ENCODE measurements around the gene ZNF385D. TPM values are rescaled to one million over a fixed set of nuclear protein-coding genes. Genes with fewer than 3 reads are reported as not detected.

Gene ZNF385D
- polyA plus RNA-seq, 4 donors: under 0.01 to 0.87 (median 0.58) TPM; not detected in 1

DNA sequence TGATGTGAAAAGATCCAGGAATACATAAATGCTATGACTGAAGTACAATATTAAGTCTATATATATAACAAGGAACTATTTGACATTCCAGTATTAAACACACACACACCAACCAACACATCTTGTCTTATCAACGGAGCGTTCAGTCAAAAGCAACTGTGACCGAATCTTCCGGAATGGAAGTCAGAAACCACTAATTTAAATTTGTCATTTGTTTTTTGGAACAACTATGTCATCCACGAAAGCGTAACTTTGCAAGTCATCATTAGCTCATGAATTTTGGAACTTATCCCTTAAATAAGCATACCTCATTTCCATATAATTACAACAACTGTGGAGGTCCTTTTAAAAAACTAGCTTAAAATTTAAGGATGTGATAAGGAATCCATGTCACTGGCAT is 5.0 kb downstream of the ZNF385D start:
- 80 to 88% (median 82%) methylated on average over 6 of the region's 6 CpGs for WGBS, 3 donors
- no peak for FAIRE-seq

DNA sequence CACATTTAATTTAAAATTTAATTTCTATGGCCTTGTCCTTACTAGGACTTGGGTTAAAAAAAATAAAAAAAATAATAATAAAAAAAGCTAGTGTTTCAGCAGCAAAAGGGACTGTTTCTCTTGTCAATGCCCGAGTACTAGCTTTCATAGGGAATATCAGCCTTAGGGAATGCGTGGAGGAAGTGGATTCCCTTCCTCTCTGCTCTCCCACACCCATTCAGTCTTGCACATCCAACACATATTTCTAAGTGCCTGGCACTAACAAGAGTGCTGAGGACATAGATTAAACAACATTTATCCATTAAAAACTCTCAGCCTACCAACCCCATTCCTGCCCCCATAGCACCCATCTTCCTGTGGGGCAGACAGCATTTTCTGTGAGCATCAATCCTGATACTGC is 6.2 kb downstream of the ZNF385D start:
- WGBS, 3 donors: 50 to 74% (median 73%) methylated on average over 2 of the region's 2 CpGs
- no peak overlapping the region for H3K27ac ChIP-seq (ENCODE audit: low read depth in 1 of 3, low read length in 2 of 3)
- no peak for DNase-seq
- H3K27me3 ChIP-seq (ENCODE audit: control insufficient read depth in 3 of 3, insufficient read depth in 3 of 3, low read length in 3 of 3): no peaks in the 10 kb centered on the region
- H3K4me3 ChIP-seq (ENCODE audit: low read depth in 1 of 3, low read length in 3 of 3): no peak overlapping the region
- peaks cover 0 to 4% of the 10 kb centered on the region in 2 donors for H3K9me3 ChIP-seq (ENCODE audit: control insufficient read depth in 2 of 2, insufficient read depth in 1 of 2, low read depth in 1 of 2, low read length in 1 of 2)
- FAIRE-seq: no peak
- no peaks in the 10 kb centered on the region for H3K4me1 ChIP-seq (ENCODE audit: control insufficient read depth in 3 of 3, insufficient read depth in 2 of 3, low read depth in 1 of 3, low read length in 2 of 3)
- H3K36me3 ChIP-seq (ENCODE audit: control insufficient read depth in 3 of 3, insufficient read depth in 2 of 3, low read depth in 1 of 3, low read length in 3 of 3): no peaks in the 10 kb centered on the region

More for the DNA sequence above, 5.0 kb downstream of the ZNF385D start:
- no peak for DNase-seq
- Histone ChIP-seq H3K27me3 (ENCODE audit: control insufficient read depth in 3 of 3, insufficient read depth in 3 of 3, low read length in 3 of 3) (peaks cover 0 to 7% (median 0%) of the 10 kb centered on the region in 3 donors), H3K9me3 (ENCODE audit: control insufficient read depth in 2 of 2, insufficient read depth in 1 of 2, low read depth in 1 of 2, low read length in 1 of 2) (peaks cover 0 to 4% of the 10 kb centered on the region in 2 donors), H3K27ac (ENCODE audit: low read depth in 1 of 3, low read length in 2 of 3) (no peak overlapping the region), H3K4me3 (ENCODE audit: low read depth in 1 of 3, low read length in 3 of 3) (no peak overlapping the region), H3K36me3 (ENCODE audit: control insufficient read depth in 3 of 3, insufficient read depth in 2 of 3, low read depth in 1 of 3, low read length in 3 of 3) (no peaks in the 10 kb centered on the region), H3K4me1 (ENCODE audit: control insufficient read depth in 3 of 3, insufficient read depth in 2 of 3, low read depth in 1 of 3, low read length in 2 of 3) (no peaks in the 10 kb centered on the region)

DNA sequence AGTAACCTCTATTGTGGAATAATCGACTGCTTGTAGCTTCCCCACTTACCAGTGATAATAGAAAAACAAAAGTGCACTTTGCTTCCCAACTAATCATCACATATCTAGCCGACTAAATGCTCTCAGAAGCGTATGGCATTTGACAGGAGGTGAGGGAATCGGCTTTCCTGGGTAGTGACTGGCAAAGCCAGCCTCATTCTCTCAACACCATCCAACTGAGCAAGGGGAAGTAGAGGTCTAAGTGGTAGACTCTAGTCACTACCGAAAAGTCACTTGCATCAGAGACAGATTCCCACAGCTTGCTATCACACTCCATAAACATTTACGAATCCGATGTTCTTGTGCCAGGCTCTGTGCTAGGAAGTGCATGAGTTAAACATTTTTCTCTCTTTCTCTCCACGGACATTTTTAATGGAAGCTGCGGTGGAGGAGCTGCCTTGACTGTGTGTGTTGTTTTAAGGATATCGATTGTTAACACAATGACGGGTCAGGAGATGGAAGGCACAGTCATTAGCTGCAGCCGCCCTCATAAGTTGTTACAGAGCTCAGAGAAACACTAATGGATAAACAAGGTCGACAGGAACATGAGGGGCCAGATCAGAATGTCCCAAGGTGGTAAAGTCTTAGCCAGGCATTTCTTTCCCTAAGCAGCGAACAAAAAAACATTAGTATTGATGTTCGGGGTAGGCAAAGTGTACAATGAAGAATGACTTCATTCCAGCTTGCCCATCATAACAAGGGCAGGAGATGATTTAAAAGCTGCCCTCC is 11.9 kb downstream of the ZNF385D start:
- Histone ChIP-seq H3K27ac (ENCODE audit: low read depth in 1 of 3, low read length in 2 of 3) (no peak overlapping the region), H3K27me3 (ENCODE audit: control insufficient read depth in 3 of 3, insufficient read depth in 3 of 3, low read length in 3 of 3) (no peaks in the 10 kb centered on the region), H3K4me3 (ENCODE audit: low read depth in 1 of 3, low read length in 3 of 3) (no peak overlapping the region), H3K4me1 (ENCODE audit: control insufficient read depth in 3 of 3, insufficient read depth in 2 of 3, low read depth in 1 of 3, low read length in 2 of 3) (no peaks in the 10 kb centered on the region), H3K36me3 (ENCODE audit: control insufficient read depth in 3 of 3, insufficient read depth in 2 of 3, low read depth in 1 of 3, low read length in 3 of 3) (no peaks in the 10 kb centered on the region), H3K9me3 (ENCODE audit: control insufficient read depth in 2 of 2, insufficient read depth in 1 of 2, low read depth in 1 of 2, low read length in 1 of 2) (peaks cover 0 to 4% of the 10 kb centered on the region in 2 donors)
- WGBS, 3 donors: 69 to 75% (median 71%) methylated on average over 15 of the region's 15 CpGs
- DNase-seq (no peak), FAIRE-seq (no peak)

DNA sequence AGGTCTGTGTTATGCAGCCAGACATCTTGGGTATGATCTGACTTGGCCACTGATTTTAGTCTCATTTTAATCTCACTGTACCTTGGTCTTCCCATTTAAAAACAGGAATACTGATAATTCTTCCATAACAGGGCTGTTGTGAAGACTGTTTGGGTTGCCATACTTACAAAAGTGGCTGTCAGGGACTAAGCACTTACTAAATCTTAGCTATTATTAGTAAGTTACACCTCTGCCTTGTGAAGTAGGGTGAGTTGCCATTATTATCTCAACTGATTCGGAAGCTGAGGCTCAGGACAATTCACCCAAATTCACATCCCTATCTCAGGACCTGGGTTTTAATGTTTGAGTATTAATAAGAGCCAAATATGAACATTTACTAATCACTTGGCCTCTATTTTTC is 12.7 kb downstream of the ZNF385D start:
- no peaks in the 10 kb centered on the region for H3K4me1 ChIP-seq (ENCODE audit: control insufficient read depth in 3 of 3, insufficient read depth in 2 of 3, low read depth in 1 of 3, low read length in 2 of 3)
- no peak overlapping the region for H3K27ac ChIP-seq (ENCODE audit: low read depth in 1 of 3, low read length in 2 of 3)
- WGBS, 3 donors: 72 to 79% (median 77%) methylated on average over 1 of the region's 1 CpG
- FAIRE-seq (no peak), DNase-seq (no peak)
- no peaks in the 10 kb centered on the region for H3K36me3 ChIP-seq (ENCODE audit: control insufficient read depth in 3 of 3, insufficient read depth in 2 of 3, low read depth in 1 of 3, low read length in 3 of 3)
- H3K27me3 ChIP-seq (ENCODE audit: control insufficient read depth in 3 of 3, insufficient read depth in 3 of 3, low read length in 3 of 3): no peaks in the 10 kb centered on the region
- no peak overlapping the region for H3K4me3 ChIP-seq (ENCODE audit: low read depth in 1 of 3, low read length in 3 of 3)
- peaks cover 0 to under 1% of the 10 kb centered on the region in 2 donors for H3K9me3 ChIP-seq (ENCODE audit: control insufficient read depth in 2 of 2, insufficient read depth in 1 of 2, low read depth in 1 of 2, low read length in 1 of 2)

DNA sequence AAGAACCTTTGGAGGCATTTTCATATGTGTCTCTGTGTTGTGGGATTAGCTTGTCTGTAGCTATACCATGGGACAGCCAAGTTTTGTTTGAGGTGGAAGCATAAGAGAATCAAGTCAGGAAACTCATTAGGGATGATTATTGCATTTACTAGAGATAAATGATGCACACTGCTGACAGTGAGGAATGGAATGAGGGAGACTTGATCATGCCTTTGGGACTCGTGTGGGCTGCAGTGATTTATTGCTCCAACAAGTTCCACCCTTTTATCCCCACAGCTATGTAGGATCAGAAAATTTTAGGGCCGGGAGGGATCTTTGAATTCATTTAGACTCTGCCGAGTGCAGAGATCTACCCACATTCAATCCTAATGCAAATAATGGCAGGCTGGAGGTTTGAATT is 16.3 kb downstream of the ZNF385D start:
- no peak for DNase-seq
- WGBS, 3 donors: 46 to 55% (median 48%) methylated on average over 3 of the region's 3 CpGs
- no peak for FAIRE-seq
- H3K36me3 ChIP-seq (ENCODE audit: control insufficient read depth in 3 of 3, insufficient read depth in 2 of 3, low read depth in 1 of 3, low read length in 3 of 3): no peaks in the 10 kb centered on the region
- no peaks in the 10 kb centered on the region for H3K27me3 ChIP-seq (ENCODE audit: control insufficient read depth in 3 of 3, insufficient read depth in 3 of 3, low read length in 3 of 3)
- no peak overlapping the region for H3K27ac ChIP-seq (ENCODE audit: low read depth in 1 of 3, low read length in 2 of 3)
- H3K4me3 ChIP-seq (ENCODE audit: low read depth in 1 of 3, low read length in 3 of 3): no peak overlapping the region
- no peaks in the 10 kb centered on the region for H3K4me1 ChIP-seq (ENCODE audit: control insufficient read depth in 3 of 3, insufficient read depth in 2 of 3, low read depth in 1 of 3, low read length in 2 of 3)
- no peaks in the 10 kb centered on the region for H3K9me3 ChIP-seq (ENCODE audit: control insufficient read depth in 2 of 2, insufficient read depth in 1 of 2, low read depth in 1 of 2, low read length in 1 of 2)

DNA sequence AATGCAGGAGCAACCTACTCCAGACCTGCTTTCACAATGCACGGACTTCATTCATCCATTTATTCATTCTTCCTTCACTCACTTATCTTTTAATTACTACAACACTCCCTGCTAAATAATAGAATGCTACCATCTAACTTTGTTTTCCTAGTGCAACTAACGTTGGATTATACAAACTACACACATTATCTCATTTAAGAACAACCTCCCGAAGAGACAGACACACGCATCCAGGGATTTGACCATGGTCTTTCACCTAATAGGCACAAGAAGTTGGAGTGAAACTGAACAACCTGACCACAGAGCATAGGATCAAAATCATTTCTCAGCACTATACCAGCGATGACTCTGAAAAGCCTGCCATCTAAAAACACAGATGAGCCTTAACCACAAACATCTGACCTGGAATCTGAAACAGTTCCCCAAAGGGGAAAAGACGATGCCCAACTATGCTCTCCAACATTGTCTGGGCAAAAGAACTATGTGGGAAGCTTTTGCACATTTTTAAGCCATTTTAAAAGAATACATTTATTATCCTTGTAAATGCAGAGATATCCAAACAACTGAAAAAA is 21.0 kb downstream of the ZNF385D start:
- no peak overlapping the region for H3K4me3 ChIP-seq (ENCODE audit: low read depth in 1 of 3, low read length in 3 of 3)
- H3K36me3 ChIP-seq (ENCODE audit: control insufficient read depth in 3 of 3, insufficient read depth in 2 of 3, low read depth in 1 of 3, low read length in 3 of 3): no peaks in the 10 kb centered on the region
- H3K4me1 ChIP-seq (ENCODE audit: control insufficient read depth in 3 of 3, insufficient read depth in 2 of 3, low read depth in 1 of 3, low read length in 2 of 3): no peaks in the 10 kb centered on the region
- 67 to 74% (median 71%) methylated on average over 6 of the region's 6 CpGs for WGBS, 3 donors
- H3K27me3 ChIP-seq (ENCODE audit: control insufficient read depth in 3 of 3, insufficient read depth in 3 of 3, low read length in 3 of 3): no peaks in the 10 kb centered on the region
- H3K27ac ChIP-seq (ENCODE audit: low read depth in 1 of 3, low read length in 2 of 3): no peak overlapping the region
- DNase-seq: no peak
- H3K9me3 ChIP-seq (ENCODE audit: control insufficient read depth in 2 of 2, insufficient read depth in 1 of 2, low read depth in 1 of 2, low read length in 1 of 2): no peaks in the 10 kb centered on the region
- FAIRE-seq: no peak

DNA sequence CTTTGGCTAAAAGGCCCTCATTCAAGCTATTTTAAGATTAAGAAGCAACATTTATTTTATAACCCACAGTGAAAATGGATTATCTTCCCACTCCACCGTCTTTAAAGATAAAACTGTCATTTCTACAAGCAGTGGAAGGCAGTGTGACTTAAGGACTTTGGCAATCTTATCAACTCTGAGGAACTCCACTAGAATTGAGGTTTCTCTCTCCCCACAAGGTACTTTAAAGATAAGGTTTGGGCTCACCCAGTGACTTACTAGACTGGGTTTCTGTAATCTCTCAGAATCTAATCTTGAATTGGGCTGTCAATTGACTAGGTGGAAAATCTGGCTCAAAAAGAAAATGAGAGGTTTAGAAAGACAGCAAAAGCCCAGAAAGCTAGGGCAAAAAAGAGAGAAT is 21.7 kb downstream of the ZNF385D start:
- 14 to 41% (median 15%) methylated on average over 1 of the region's 1 CpG for WGBS, 3 donors
- H3K27me3 ChIP-seq (ENCODE audit: control insufficient read depth in 3 of 3, insufficient read depth in 3 of 3, low read length in 3 of 3): no peaks in the 10 kb centered on the region
- no peak for FAIRE-seq

DNA sequence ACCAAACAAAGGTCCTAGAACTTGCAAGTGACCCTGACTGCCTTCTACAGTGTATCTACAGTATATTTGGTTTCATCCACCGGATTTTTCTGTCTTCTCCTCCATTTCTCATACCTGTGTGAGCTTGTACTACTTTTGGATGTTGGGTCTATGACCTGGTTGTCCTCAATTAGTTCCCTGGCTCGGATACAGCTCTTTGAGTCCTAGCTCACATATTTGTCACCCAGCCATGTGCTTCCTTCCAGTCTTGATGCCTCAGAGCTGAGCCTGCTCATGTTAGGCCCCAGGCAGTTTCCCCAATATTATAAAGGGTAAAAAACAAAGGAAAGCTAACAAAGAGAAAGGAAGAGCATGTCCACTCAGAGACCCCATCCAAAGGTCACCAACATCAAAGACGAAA is 28.2 kb downstream of the ZNF385D start:
- Histone ChIP-seq H3K27me3 (ENCODE audit: control insufficient read depth in 3 of 3, insufficient read depth in 3 of 3, low read length in 3 of 3) (no peaks in the 10 kb centered on the region), H3K36me3 (ENCODE audit: control insufficient read depth in 3 of 3, insufficient read depth in 2 of 3, low read depth in 1 of 3, low read length in 3 of 3) (no peaks in the 10 kb centered on the region), H3K9me3 (ENCODE audit: control insufficient read depth in 2 of 2, insufficient read depth in 1 of 2, low read depth in 1 of 2, low read length in 1 of 2) (peaks cover 0 to 3% of the 10 kb centered on the region in 2 donors), H3K27ac (ENCODE audit: low read depth in 1 of 3, low read length in 2 of 3) (no peak overlapping the region), H3K4me3 (ENCODE audit: low read depth in 1 of 3, low read length in 3 of 3) (no peak overlapping the region), H3K4me1 (ENCODE audit: control insufficient read depth in 3 of 3, insufficient read depth in 2 of 3, low read depth in 1 of 3, low read length in 2 of 3) (no peaks in the 10 kb centered on the region)
- no peak for FAIRE-seq
- WGBS, 3 donors: 51 to 75% (median 59%) methylated on average over 3 of the region's 3 CpGs
- no peak for DNase-seq

More for the DNA sequence above, 21.7 kb downstream of the ZNF385D start:
- Histone ChIP-seq H3K4me3 (ENCODE audit: low read depth in 1 of 3, low read length in 3 of 3) (no peak overlapping the region), H3K9me3 (ENCODE audit: control insufficient read depth in 2 of 2, insufficient read depth in 1 of 2, low read depth in 1 of 2, low read length in 1 of 2) (no peaks in the 10 kb centered on the region), H3K36me3 (ENCODE audit: control insufficient read depth in 3 of 3, insufficient read depth in 2 of 3, low read depth in 1 of 3, low read length in 3 of 3) (no peaks in the 10 kb centered on the region), H3K27ac (ENCODE audit: low read depth in 1 of 3, low read length in 2 of 3) (no peak overlapping the region), H3K4me1 (ENCODE audit: control insufficient read depth in 3 of 3, insufficient read depth in 2 of 3, low read depth in 1 of 3, low read length in 2 of 3) (no peaks in the 10 kb centered on the region)
- DNase-seq: no peak
